Activated CD8-positive, alpha-beta memory T cell treated with anti-CD3 and anti-CD28 coated beads, Interleukin-2, amount 10 ng/mL, durations not matched to agents 7 days and 5 days (primary cell): ENCODE data around the gene TSPAN3. TPM values are rescaled to one million over a fixed set of nuclear protein-coding genes. Genes with fewer than 3 reads are reported as not detected.

ENCODE experiments used
- ATAC-seq: fragments of 150-1000 bp; cut with Tn5 transposase; one replicate; pipeline ENCODE4 v1.10.0; 2021; ENCODE audit warnings: moderate library complexity
- CTCF ChIA-PET: fragments of 350-600 bp; sonication (Branson Sonifier 250); formaldehyde crosslinking; loops from one replicate; lab custom pipeline; 2021; ENCODE audit warnings: antibody characterized with exemption; lab: Charles Lee
- DNase-seq: peaks from one replicate; pipeline ENCODE4 v3.0.0-alpha.2; 2020
- H3K27ac Mint-ChIP-seq: one replicate; pipeline ENCODE4 v1.8.0; 2021; ENCODE audit warnings: mild to moderate bottlenecking, mixed read lengths
- H3K27me3 Mint-ChIP-seq: one replicate; pipeline ENCODE4 v1.8.0; 2021; ENCODE audit warnings: mixed read lengths
- H3K36me3 Mint-ChIP-seq: one replicate; pipeline ENCODE4 v1.8.0; 2021; ENCODE audit warnings: mild to moderate bottlenecking, mixed read lengths
- H3K4me1 Mint-ChIP-seq: one replicate; pipeline ENCODE4 v1.8.0; 2021; ENCODE audit warnings: mixed read lengths
- H3K4me3 Mint-ChIP-seq: one replicate; pipeline ENCODE4 v1.8.0; 2021; ENCODE audit warnings: mild to moderate bottlenecking, moderate library complexity, mixed read lengths
- H3K9me3 Mint-ChIP-seq: one replicate; pipeline ENCODE4 v1.8.0; 2022; ENCODE audit warnings: low read depth, mixed read lengths
- total RNA-seq, 2 experiments: library from RNA; stranded (reverse); gene quantifications; one replicate each; pipeline ENCODE4 v1.2.3, GENCODE V29; 2021

The TSPAN3 gene
- total RNA-seq, 2 experiments from 2014 or later: 20.9 to 29.4 TPM

- peak overlapping the region; percentile 97 for H3K4me3 Mint-ChIP-seq
- no peaks in the 10 kb centered on the region for H3K27me3 Mint-ChIP-seq
- peak overlapping the region; percentile 98 for H3K27ac Mint-ChIP-seq
- H3K4me1 Mint-ChIP-seq: peaks cover 76% of the 10 kb centered on the region
- peaks cover 41% of the 10 kb centered on the region for H3K36me3 Mint-ChIP-seq
- CTCF ChIA-PET: interaction anchor here (0.6 to 9.0 kb wide), 12 partner anchors 9 to 55 kb away, joined by 3 to 103 read pairs (median 4); no protein-coding TSS in a partner anchor
- ATAC-seq: peak; percentile 29
- no peaks in the 10 kb centered on the region for H3K9me3 Mint-ChIP-seq
- DNase-seq: peak; percentile 73
Measured at GRCh38 chr15:76996526-76997401, 74.1 kb downstream of the TSPAN3 start.

DNA sequence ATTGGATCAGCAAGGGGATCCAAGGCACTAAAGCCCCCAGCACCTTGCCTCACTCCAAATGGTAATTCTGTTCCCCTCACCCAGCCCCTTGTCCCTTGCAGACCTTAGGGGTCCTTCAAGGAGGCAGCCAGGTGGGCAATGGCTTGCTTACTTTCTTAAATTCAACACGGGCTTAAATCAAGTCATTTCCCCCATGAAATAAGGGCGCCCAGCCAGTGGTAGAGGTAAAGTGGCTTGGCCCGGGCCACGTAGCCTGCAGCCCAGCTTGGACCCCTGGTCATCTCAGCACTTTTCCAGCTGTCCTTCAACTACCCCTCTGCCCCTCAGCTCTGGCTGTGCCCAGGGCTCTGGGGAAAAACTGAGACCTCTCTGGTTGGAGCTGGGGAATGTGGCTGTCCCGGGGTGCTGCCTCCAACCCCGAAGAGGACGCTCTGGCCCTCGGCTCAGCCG is 74.8 kb downstream of the TSPAN3 start:
- no peak for ATAC-seq
- peaks cover 69% of the 10 kb centered on the region for H3K4me1 Mint-ChIP-seq

DNA sequence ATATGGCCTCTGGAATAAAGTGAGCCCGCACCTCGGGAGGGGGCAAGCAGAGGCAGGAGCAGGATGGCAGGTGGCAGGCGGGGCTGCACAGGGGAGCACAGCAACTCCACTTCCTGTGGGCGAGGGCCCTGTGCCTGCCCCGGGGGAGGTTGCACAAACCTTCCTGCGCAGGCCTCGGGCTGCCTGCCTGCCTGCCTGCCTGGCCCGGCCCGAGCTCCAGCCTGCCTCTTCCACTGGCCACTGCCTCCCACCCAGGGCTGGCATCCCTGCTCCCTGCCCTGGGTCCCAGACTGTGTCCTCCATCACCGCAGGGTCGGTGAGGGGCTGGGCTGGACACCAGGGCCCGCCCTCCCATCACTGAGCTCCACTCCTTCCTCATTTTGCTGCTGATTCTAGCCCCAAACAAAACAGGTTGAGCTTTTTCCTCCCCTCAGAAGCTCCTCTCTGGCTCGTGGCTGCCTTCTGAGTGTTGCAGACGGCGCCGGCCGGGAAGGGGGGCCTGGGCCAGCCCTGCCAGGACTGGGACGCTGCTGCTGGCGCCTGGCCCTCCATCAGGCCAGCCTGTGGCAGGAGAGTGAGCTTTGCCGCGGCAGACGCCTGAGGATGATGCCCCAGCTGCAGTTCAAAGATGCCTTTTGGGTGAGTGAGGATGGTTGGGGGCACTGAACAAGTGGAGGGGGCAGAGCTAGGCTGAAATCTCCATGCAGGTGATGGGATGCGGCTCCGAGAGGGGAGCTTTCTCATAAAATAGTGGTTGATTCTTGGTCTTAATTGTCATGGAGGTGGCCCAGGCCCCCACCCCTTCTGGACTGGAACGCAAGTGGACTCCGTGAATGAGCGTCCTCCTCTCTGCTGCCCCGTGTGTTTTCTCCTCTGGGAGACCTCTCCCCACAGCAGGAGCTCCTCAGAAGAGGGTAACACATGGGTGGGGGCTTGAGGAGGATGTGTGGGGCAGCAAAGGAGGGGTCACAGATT is 75.7 kb downstream of the TSPAN3 start, which contains the start of gene PSTPIP1:
PSTPIP1 (plus strand) TSS at position 156 of the 975 bp plus-strand sequence; CDS start at position 604, 448 bp downstream.
- H3K4me1 Mint-ChIP-seq: peaks cover 65% of the 10 kb centered on the region
- no peaks in the 10 kb centered on the region for H3K27me3 Mint-ChIP-seq
- DNase-seq (peak; percentile 88), ATAC-seq (peak; percentile 74)
- H3K4me3 Mint-ChIP-seq: peak within 1 kb of the TSS; percentile 97
- CTCF ChIA-PET: interaction anchor here (0.8 to 9.0 kb wide), 9 partner anchors 8 to 548 kb away, joined by 3 to 103 read pairs (median 13); no protein-coding TSS in a partner anchor
- H3K9me3 Mint-ChIP-seq: no peaks in the 10 kb centered on the region
- peak within 1 kb of the TSS; percentile 98 for H3K27ac Mint-ChIP-seq
- peaks cover 34% of the 10 kb centered on the region for H3K36me3 Mint-ChIP-seq

More for the DNA sequence above, 74.8 kb downstream of the TSPAN3 start:
- CTCF ChIA-PET: interaction anchor here (0.7 to 9.0 kb wide), 10 partner anchors 9 to 26 kb away, joined by 3 to 103 read pairs (median 14); no protein-coding TSS in a partner anchor
- H3K9me3 Mint-ChIP-seq: no peaks in the 10 kb centered on the region
- H3K27me3 Mint-ChIP-seq: no peaks in the 10 kb centered on the region
- no peak for DNase-seq
- peak overlapping the region; percentile 97 for H3K4me3 Mint-ChIP-seq
- peaks cover 37% of the 10 kb centered on the region for H3K36me3 Mint-ChIP-seq
- H3K27ac Mint-ChIP-seq: peak overlapping the region; percentile 98

DNA sequence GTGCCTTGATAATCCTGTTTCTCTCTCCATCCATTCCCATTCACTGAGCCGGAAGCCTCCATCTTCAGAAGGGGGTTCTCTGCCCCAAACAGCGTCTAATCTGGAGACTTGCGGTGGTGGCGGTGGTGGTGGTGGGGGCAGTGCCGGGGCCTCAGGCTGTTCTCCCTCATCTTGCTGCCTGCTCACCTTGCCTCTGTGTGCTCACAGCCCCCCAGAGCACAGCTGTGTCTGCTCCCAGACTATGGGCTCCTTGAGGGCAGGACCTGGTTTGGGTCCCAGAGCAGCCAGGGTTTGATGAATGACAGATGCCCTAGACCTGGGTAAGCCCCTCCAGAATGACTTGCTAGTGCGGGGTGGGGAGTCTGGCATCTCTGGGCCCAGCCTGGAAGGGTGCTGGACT is 76.4 kb downstream of the TSPAN3 start:
- CTCF ChIA-PET: interaction anchor here (0.6 to 9.0 kb wide), 10 partner anchors 7 to 1275 kb away, joined by 3 to 103 read pairs (median 10); no protein-coding TSS in a partner anchor
- Mint-ChIP-seq H3K4me1 (peaks cover 62% of the 10 kb centered on the region), H3K36me3 (peaks cover 31% of the 10 kb centered on the region), H3K27ac (peak overlapping the region; percentile 98), H3K4me3 (peak overlapping the region; percentile 97), H3K9me3 (no peaks in the 10 kb centered on the region), H3K27me3 (no peaks in the 10 kb centered on the region)
- ATAC-seq (peak; percentile 16), DNase-seq (peak; percentile 69)

- CTCF ChIA-PET: interaction anchor here (0.6 to 9.0 kb wide), 8 partner anchors 9 to 1275 kb away, joined by 3 to 103 read pairs (median 12); no protein-coding TSS in a partner anchor
- Mint-ChIP-seq H3K4me3 (peak overlapping the region; percentile 97), H3K9me3 (no peaks in the 10 kb centered on the region), H3K36me3 (peaks cover 26% of the 10 kb centered on the region), H3K4me1 (peaks cover 61% of the 10 kb centered on the region), H3K27ac (peak overlapping the region; percentile 98), H3K27me3 (no peaks in the 10 kb centered on the region)
- ATAC-seq (peak; percentile 41), DNase-seq (peak; percentile 82)
Measured at GRCh38 chr15:76994001-76994400, 76.9 kb downstream of the TSPAN3 start.

GRCh38 chr15:76993114-76993725 is 77.7 kb downstream of the TSPAN3 start:
- no peak for ATAC-seq
- Mint-ChIP-seq H3K27me3 (no peaks in the 10 kb centered on the region), H3K9me3 (no peaks in the 10 kb centered on the region), H3K4me1 (peaks cover 61% of the 10 kb centered on the region), H3K36me3 (peaks cover 21% of the 10 kb centered on the region), H3K27ac (peak overlapping the region; percentile 98), H3K4me3 (no peak overlapping the region)
- CTCF ChIA-PET: interaction anchor here (1.7 to 9.0 kb wide), 5 partner anchors 10 to 29 kb away, joined by 6 to 103 read pairs (median 31); no protein-coding TSS in a partner anchor
- peak; percentile 38 for DNase-seq

- no peak overlapping the region for H3K4me3 Mint-ChIP-seq
- DNase-seq: peak; percentile 30
- H3K4me1 Mint-ChIP-seq: peaks cover 61% of the 10 kb centered on the region
- CTCF ChIA-PET: interaction anchor here (0.6 to 1.7 kb wide), 2 partner anchors 14 to 19 kb away, joined by 4 read pairs; no protein-coding TSS in a partner anchor
- no peak for ATAC-seq
- H3K27me3 Mint-ChIP-seq: no peaks in the 10 kb centered on the region
- H3K9me3 Mint-ChIP-seq: no peaks in the 10 kb centered on the region
- peaks cover 14% of the 10 kb centered on the region for H3K36me3 Mint-ChIP-seq
- peak overlapping the region; percentile 55 for H3K27ac Mint-ChIP-seq
Measured at GRCh38 chr15:76991741-76992645, 78.9 kb downstream of the TSPAN3 start.

Other genes with a start within 250 kb of the TSPAN3 start
- 10 to 100 TPM; 20.4 to 29.5 TPM for gene SCAPER, start 165.8 kb downstream of the TSPAN3 start, total RNA-seq
- 10 to 100 TPM; 22.5 to 28.6 TPM for gene RCN2, start 139.4 kb downstream of the TSPAN3 start, total RNA-seq
- gene PSTPIP1, start 76.0 kb downstream of the TSPAN3 start, total RNA-seq: 100 to 1,000 TPM; 157 to 255 TPM